Gastrocnemius medialis (tissue), 4 donors: ENCODE data around the gene DLAT. TPM values are rescaled to one million over a fixed set of nuclear protein-coding genes. Genes with fewer than 3 reads are reported as not detected.
A peak's percentile ranks its signal among the peaks of the same experiment; 100 is the strongest.

Experiments
- ATAC-seq, 2 donors: fragments of 150-250 bp; one replicate each; pipeline ENCODE4 v1.9.1; 2016
- DNase-seq, 2 donors: peaks; one replicate each; pipeline ENCODE4 v3.0.0-alpha.2; 2019
- H3K27ac ChIP-seq, 4 donors: fragments of 200-600 bp; sonication (generic); 1 replicate in 1 of 4; 2 replicates in 3 of 4; pipeline ENCODE4 v1.5.1; 2016 to 2018; ENCODE audit warnings: mild to moderate bottlenecking in 2 of 4, moderate library complexity in 1 of 4
- H3K27me3 ChIP-seq, 3 donors: fragments of 200-600 bp; sonication (generic) in 2 of 3; 1 replicate in 1 of 3; 2 replicates in 2 of 3; pipeline versions ENCODE4 v1.5.1 to v1.6.0; 2016 to 2019; ENCODE audit warnings: mild to moderate bottlenecking in 1 of 3, moderate library complexity in 1 of 3
- H3K36me3 ChIP-seq, 2 donors: fragments of 200-600 bp; sonication (generic) in 1 of 2; one replicate each; pipeline ENCODE4 v1.5.1; 2017 to 2018
- H3K4me1 ChIP-seq, 2 donors: fragments of 200-600 bp; sonication (generic) in 1 of 2; one replicate each; pipeline ENCODE4 v1.5.1; 2016 to 2017; ENCODE audit warnings: mild to moderate bottlenecking in 2 of 2
- H3K4me3 ChIP-seq, 4 donors: fragments of 200-600 bp; sonication (generic) in 3 of 4; 1 replicate in 1 of 4; 2 replicates in 3 of 4; pipeline ENCODE4 v1.5.1; 2016 to 2019; ENCODE audit warnings: mild to moderate bottlenecking in 2 of 4
- H3K9me3 ChIP-seq, 3 donors: fragments of 200-600 bp; sonication (generic) in 2 of 3; 1 replicate in 1 of 3; 2 replicates in 2 of 3; pipeline ENCODE4 v1.5.1; 2016 to 2019
- CTCF ChIP-seq, 5 experiments: fragments of 450-650 bp in 3 of 5; fragments of 200-600 bp in 2 of 5; sonication (generic) in 2 of 5; IDR thresholded peaks in 4 of 5; conservative IDR thresholded peaks in 1 of 5; 1 replicate in 4 of 5; 2 replicates in 1 of 5; pipeline ENCODE4 v1.5.1; 2016 to 2019; ENCODE audit warnings: antibody characterized with exemption in 5 of 5, mild to moderate bottlenecking in 3 of 5, moderate library complexity in 3 of 5
- POLR2A ChIP-seq, 2 donors: fragments of 450-650 bp; IDR thresholded peaks; one replicate each; pipeline ENCODE4 v1.6.1; 2017; ENCODE audit warnings: antibody characterized with exemption in 2 of 2, mild to moderate bottlenecking in 2 of 2, moderate library complexity in 2 of 2
- in situ Hi-C, 4 donors: fragments of 200-750 bp; cut with MboI; loops; one replicate each; pipeline versions ENCODE4 v1.15.0 to v1.8.0; 2017; ENCODE audit warnings: low sequenced_read_pairs in 4 of 4
- intact Hi-C: fragments of 100-400 bp; cut with DNase I; formaldehyde crosslinking; loops from one replicate; pipeline ENCODE4 v1.15.1; 2023; ENCODE audit warnings: low total_unique reads
- total RNA-seq, 4 donors: library from RNA; depleted of rRNA; stranded (reverse); fragments of >200 nt; gene quantifications; one replicate each; pipeline versions ENCODE4 v1.1.0 to v1.2.3, GENCODE V29; 2016

DLAT gene
- total RNA-seq, 4 donors from 2014 or later, result 60.1 to 117 (median 67.8) TPM

- Histone ChIP-seq H3K4me3 (no peak overlapping the region), H3K27ac (no peak overlapping the region), H3K27me3 (no peaks in the 10 kb centered on the region), H3K4me1 (peaks cover 6 to 23% of the 10 kb centered on the region in 2 donors), H3K36me3 (peaks cover 0 to 42% of the 10 kb centered on the region in 2 donors), H3K9me3 (no peaks in the 10 kb centered on the region)
- intact Hi-C loops, result no loop called here
- in situ Hi-C loops, result no loop called here
- ATAC-seq (no peak), DNase-seq (no peak)
- TF ChIP-seq POLR2A (IDR thresholded peaks at IDR 0.05) (no peak), CTCF (IDR thresholded peaks at IDR 0.05 in 4 of 5, conservative IDR thresholded peaks at IDR 0.05 in 1 of 5) (no peak)
Observed at GRCh38 chr11:112097734-112098528, 72.7 kb downstream of the DLAT start.

GRCh38 chr11:112100462-112100861 is 75.3 kb downstream of the DLAT start:
- Histone ChIP-seq H3K4me3 (no peak overlapping the region), H3K36me3 (peaks cover 0 to 19% of the 10 kb centered on the region in 2 donors), H3K4me1 (peaks cover 6 to 23% of the 10 kb centered on the region in 2 donors), H3K27me3 (no peaks in the 10 kb centered on the region), H3K9me3 (no peaks in the 10 kb centered on the region), H3K27ac (peak overlapping the region; percentile 45 to 78 (median 72))
- TF ChIP-seq CTCF (IDR thresholded peaks at IDR 0.05 in 4 of 5, conservative IDR thresholded peaks at IDR 0.05 in 1 of 5), result no peak
- no peak for TF ChIP-seq POLR2A (IDR thresholded peaks at IDR 0.05)
- DNase-seq (peak in 1 of 2 donors; percentile 31), ATAC-seq (peak; percentile 43 to 85)
- intact Hi-C loops, result no loop called here
- in situ Hi-C loops, result no loop called here

- TF ChIP-seq POLR2A (IDR thresholded peaks at IDR 0.05), result no peak
- DNase-seq (no peak), ATAC-seq (no peak)
- Histone ChIP-seq H3K4me3 (no peak overlapping the region), H3K4me1 (peaks cover 6 to 23% of the 10 kb centered on the region in 2 donors), H3K36me3 (no peaks in the 10 kb centered on the region), H3K9me3 (no peaks in the 10 kb centered on the region), H3K27ac (no peak overlapping the region), H3K27me3 (no peaks in the 10 kb centered on the region)
- in situ Hi-C loops, result no loop called here
- intact Hi-C loops, result no loop called here
Observed at GRCh38 chr11:112103446-112103845, 78.2 kb downstream of the DLAT start.

GRCh38 chr11:112106070-112106469 is 80.9 kb downstream of the DLAT start:
- H3K27ac ChIP-seq, result no peak overlapping the region
- no peak for TF ChIP-seq CTCF (IDR thresholded peaks at IDR 0.05 in 4 of 5, conservative IDR thresholded peaks at IDR 0.05 in 1 of 5)
- no peak for TF ChIP-seq POLR2A (IDR thresholded peaks at IDR 0.05)
- no peaks in the 10 kb centered on the region for H3K36me3 ChIP-seq
- H3K4me3 ChIP-seq, result no peak overlapping the region
- in situ Hi-C loops, result no loop called here
- no peaks in the 10 kb centered on the region for H3K27me3 ChIP-seq
- no peaks in the 10 kb centered on the region for H3K9me3 ChIP-seq
- H3K4me1 ChIP-seq, result peaks cover 0 to 3% of the 10 kb centered on the region in 2 donors
- no peak for DNase-seq
- intact Hi-C loops, result no loop called here
- no peak for ATAC-seq

Other genes starting within 250 kb of the DLAT start
- gene ALG9, start 153.8 kb upstream of the DLAT start, total RNA-seq, result 10 to 100 TPM; 10.3 to 22.5 (median 14.9) TPM
- gene FDXACB1, start 146.2 kb upstream of the DLAT start, total RNA-seq, result under 1 TPM; 0.11 to 0.91 (median 0.29) TPM
- gene CFAP68, start 145.9 kb upstream of the DLAT start, total RNA-seq, result 10 to 100 TPM in 2 of 4 donors, 1 to 10 TPM in 2; 8.2 to 20.9 (median 9.8) TPM
- gene CRYAB, start 113.6 kb upstream of the DLAT start, total RNA-seq, result 1,000 to 10,000 TPM in 2 of 4 donors, 100 to 1,000 TPM in 2; 763 to 2,291 (median 1,427) TPM
- 1 to 10 TPM in 3 of 4 donors, under 1 TPM in 1; 0.41 to 4.6 (median 2.4) TPM for gene HSPB2, start 112.7 kb upstream of the DLAT start, total RNA-seq
- 10 to 100 TPM in 2 of 4 donors, 1 to 10 TPM in 2; 6.3 to 23.8 (median 11.9) TPM for gene C11orf52, start 106.5 kb upstream of the DLAT start, total RNA-seq
- gene DIXDC1, start 88.1 kb upstream of the DLAT start, total RNA-seq, result 10 to 100 TPM in 1 of 4 donors, 1 to 10 TPM in 3; 1.9 to 10.4 (median 5.0) TPM
- 1 to 10 TPM in 2 of 4 donors, under 1 TPM in 2; 0.42 to 1.6 (median 0.92) TPM for gene PIH1D2, start 48.6 kb downstream of the DLAT start, total RNA-seq
- 10 to 100 TPM in 2 of 4 donors, 1 to 10 TPM in 2; 4.0 to 10.5 (median 9.0) TPM for gene NKAPD1, start 48.9 kb downstream of the DLAT start, total RNA-seq
- gene TIMM8B, start 61.3 kb downstream of the DLAT start, total RNA-seq, result 10 to 100 TPM; 60.3 to 93.2 (median 69.4) TPM
- gene SDHD, start 61.5 kb downstream of the DLAT start, total RNA-seq, result 100 to 1,000 TPM; 170 to 261 (median 202) TPM
- 10 to 100 TPM in 1 of 4 donors, 1 to 10 TPM in 2, under 1 TPM in 1; 0.58 to 11.7 (median 6.8) TPM for gene IL18, start 138.7 kb downstream of the DLAT start, total RNA-seq
- 1 to 10 TPM in 1 of 4 donors, under 1 TPM in 2, not detected in 1; 0.62 to 2.1 (median 0.68) TPM for gene TEX12, start 142.0 kb downstream of the DLAT start, total RNA-seq
- gene BCO2, start 150.1 kb downstream of the DLAT start, total RNA-seq, result 1 to 10 TPM; 2.9 to 5.8 (median 4.2) TPM
- gene PTS, start 201.0 kb downstream of the DLAT start, total RNA-seq, result 10 to 100 TPM; 23.4 to 81.5 (median 38.5) TPM
- gene PLET1, start 235.5 kb downstream of the DLAT start, total RNA-seq, result not detected